GM12891 (cell line): Measurements from ENCODE around the gene ADO.

Experiments
- DNase-seq: peaks from one replicate; pipeline ENCODE4 v3.0.0; 2011; ENCODE audit warnings: low spot score; ENCODE audit not compliant: insufficient read length
- FAIRE-seq: peaks from 2 replicates; lab custom pipeline; 2011; peaks lifted over from hg19 to GRCh38; lab: Jason Lieb, UNC
- PAX5 ChIP-seq: IDR thresholded peaks from 2 replicates; pipeline ENCODE4 v1.6.1; 2011; ENCODE audit warnings: low read length, moderate library complexity, mild to moderate bottlenecking; ENCODE audit not compliant: insufficient read depth, severe bottlenecking
- POLR2A ChIP-seq: IDR thresholded peaks from 2 replicates; pipeline ENCODE4 v1.6.1; 2011; ENCODE audit warnings: low read depth, low read length, control low read depth
- POLR2AphosphoS5 ChIP-seq: IDR thresholded peaks from 2 replicates; pipeline ENCODE4 v1.6.1; 2011; ENCODE audit warnings: low read depth, low read length, control low read depth
- POU2F2 ChIP-seq: IDR thresholded peaks from 2 replicates; pipeline ENCODE4 v1.6.1; 2011; ENCODE audit warnings: low read depth, mild to moderate bottlenecking, control low read depth, low read length, moderate library complexity
- SPI1 ChIP-seq: IDR thresholded peaks from 2 replicates; pipeline ENCODE4 v1.6.1; 2011; ENCODE audit warnings: low read depth, low read length, control low read depth
- TAF1 ChIP-seq: IDR thresholded peaks from 2 replicates; pipeline ENCODE4 v1.6.1; 2011; ENCODE audit warnings: low read depth, low read length, control low read depth

Gene ADO

GRCh38 chr10:62811159-62811875 lies 6.8 kb downstream of the ADO start:
- peak; percentile 92 for FAIRE-seq
- TF ChIP-seq POLR2A (peak; percentile 73; the same call in 1 of the 2 replicates), POLR2AphosphoS5 (peak; percentile 86), POU2F2 (peak; percentile 88), SPI1 (0 out of 2 replicates have a peak, but pooled peaks have one; percentile 28), TAF1 (no peak), PAX5 (peak; percentile 66)

DNA sequence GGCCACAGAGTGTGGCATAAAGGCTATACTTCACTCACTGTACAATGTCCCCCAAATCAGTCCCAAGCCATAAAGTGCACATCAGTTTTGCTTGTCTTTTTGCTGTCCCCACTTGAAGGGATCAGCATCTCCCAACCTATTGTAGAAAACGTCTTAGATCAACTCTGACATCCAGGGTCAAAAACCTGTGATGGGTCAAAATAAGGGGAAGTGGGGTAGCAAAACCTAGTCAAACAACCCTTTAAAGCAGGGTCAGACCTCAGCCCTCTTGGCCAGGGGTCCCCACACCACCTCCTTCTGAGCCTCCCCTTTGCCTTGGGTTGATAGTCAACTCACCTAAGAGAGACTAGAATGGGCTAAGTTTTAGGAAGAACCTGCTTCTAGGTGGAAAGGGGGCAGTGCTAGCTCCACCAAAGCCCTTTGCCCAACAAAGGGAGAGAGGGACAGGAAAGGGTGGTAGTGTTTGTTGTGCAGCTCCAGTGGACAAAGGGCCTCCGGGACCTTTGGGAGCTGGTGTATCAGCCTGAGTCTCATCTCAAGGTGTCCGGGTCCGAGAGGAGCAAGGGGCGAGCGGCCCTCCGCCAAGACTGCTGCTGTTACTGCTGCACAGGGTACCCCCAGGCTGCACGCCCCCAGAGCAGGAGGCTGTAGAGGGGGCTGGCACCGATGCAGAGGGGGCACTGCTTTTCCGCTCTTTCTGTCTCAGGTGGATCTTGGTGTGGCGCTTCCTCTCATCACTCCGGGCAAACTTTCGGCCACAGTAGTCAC lies 8.3 kb downstream of the ADO start:
- FAIRE-seq (peak; percentile 69), DNase-seq (no peak)
- TF ChIP-seq SPI1: peak; percentile 58
- TF ChIP-seq POU2F2: peak; percentile 14; the same call in 1 of the 2 replicates
- TF ChIP-seq TAF1: no peak
- peak; percentile 52 for TF ChIP-seq POLR2A
- TF ChIP-seq PAX5: no peak
- TF ChIP-seq POLR2AphosphoS5: peak; percentile 27; the same call in 1 of the 2 replicates

More at GRCh38 chr10:62811159-62811875, 6.8 kb downstream of the ADO start:
- DNase-seq: peak; percentile 41

DNA sequence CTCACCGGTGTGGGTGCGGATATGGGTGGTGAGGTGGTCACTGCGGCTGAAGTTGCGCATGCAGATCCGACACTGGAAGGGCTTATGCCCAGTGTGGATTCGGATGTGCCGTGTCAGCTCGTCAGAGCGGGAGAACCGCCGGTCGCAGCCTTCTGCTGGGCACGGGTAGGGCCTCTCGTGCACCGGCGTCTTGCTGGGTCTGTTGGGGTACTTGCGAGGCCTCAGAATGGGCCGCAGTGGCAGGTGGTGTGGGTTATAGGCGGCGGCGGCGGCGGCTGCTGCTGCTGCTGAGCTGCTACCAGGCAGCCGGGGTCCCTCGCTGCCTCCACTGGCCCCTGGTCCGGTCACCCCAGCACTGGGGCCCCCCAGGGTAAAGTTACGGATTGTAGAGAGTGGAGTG lies 8.9 kb downstream of the ADO start:
- DNase-seq (no peak), FAIRE-seq (no peak)
- TF ChIP-seq POU2F2: no peak
- no peak for TF ChIP-seq POLR2AphosphoS5
- TF ChIP-seq PAX5: no peak
- no peak for TF ChIP-seq SPI1
- no peak for TF ChIP-seq POLR2A
- TF ChIP-seq TAF1: no peak

DNA sequence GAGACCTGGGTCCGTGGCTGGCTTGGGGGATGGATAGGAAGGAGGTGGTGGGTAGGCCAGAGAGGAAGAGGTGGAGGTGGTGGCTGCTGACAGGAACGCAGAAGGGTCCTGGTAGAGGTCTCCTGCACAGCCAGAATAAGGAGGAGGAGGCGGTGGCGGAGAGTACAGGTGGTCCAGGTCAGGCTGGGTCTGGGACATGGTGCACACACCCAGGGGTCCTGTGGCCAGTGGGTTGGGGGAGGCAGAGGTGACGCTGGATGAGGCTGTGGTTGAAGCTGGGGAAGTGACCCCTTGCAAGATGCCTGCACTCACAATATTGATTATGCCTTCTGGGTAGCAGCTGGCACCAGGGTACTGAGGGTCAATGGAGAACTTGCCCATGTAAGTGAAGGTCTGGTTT lies 9.5 kb downstream of the ADO start:
- TF ChIP-seq SPI1: no peak
- TF ChIP-seq TAF1: no peak
- no peak for TF ChIP-seq PAX5
- no peak for TF ChIP-seq POU2F2
- FAIRE-seq (no peak), DNase-seq (no peak)

GRCh38 chr10:62814756-62815380 lies 10.3 kb downstream of the ADO start:
- no peak for FAIRE-seq
- no peak for DNase-seq
- TF ChIP-seq POLR2AphosphoS5: no peak
- no peak for TF ChIP-seq POU2F2
- no peak for TF ChIP-seq POLR2A
- no peak for TF ChIP-seq TAF1
- no peak for TF ChIP-seq SPI1
- no peak for TF ChIP-seq PAX5

DNA sequence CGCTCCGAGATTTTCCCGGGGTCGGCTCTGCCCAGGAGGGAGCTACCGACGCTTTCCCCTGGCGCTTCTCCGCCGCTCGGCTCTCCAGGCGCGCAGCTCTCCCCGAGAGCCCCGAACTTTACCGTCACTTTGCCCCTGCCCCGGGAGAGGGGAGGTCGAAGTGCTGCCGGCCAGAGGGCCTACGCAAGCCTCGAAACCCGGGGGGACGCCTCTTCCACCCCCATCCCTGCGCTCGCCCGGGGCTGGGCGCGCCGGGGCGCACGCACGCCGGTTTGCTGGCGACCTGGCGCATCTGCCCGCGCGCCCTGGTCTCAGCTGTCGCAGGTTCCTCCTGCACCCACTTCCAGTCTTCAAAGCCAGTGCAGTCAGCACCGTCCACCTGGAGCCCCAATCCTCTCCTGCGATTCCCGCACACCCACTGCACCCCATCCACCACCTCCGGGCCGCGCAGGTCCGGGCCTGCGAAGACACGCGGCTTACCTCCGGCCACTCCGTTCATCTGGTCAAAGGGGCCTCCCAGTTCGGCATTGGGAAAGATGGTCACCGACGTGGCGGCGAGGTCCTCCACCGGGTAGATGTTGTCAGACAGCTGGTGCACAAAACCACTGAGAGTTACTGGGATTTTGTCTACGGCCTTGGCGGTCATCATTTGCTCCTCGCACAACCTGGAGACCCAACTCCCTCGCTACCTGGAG lies 11.0 kb downstream of the ADO start:
- FAIRE-seq (peak; percentile 79), DNase-seq (no peak)
- TF ChIP-seq POLR2A: no peak
- 0 out of 2 replicates have a peak, but pooled peaks have one; percentile 7 for TF ChIP-seq POLR2AphosphoS5

- FAIRE-seq: no peak
- DNase-seq: no peak
- TF ChIP-seq SPI1 (no peak), PAX5 (no peak), POU2F2 (no peak), POLR2A (peak; percentile 80), TAF1 (no peak), POLR2AphosphoS5 (no peak; the same call in 1 of the 2 replicates)
Observed at GRCh38 chr10:62816076-62816330, 11.5 kb downstream of the ADO start.

- DNase-seq: peak; percentile 85
- TF ChIP-seq POU2F2 (peak; percentile 97), POLR2A (no peak), POLR2AphosphoS5 (peak; percentile 82), TAF1 (peak; percentile 53), PAX5 (no peak), SPI1 (0 out of 2 replicates have a peak, but pooled peaks have one; percentile 10)
- FAIRE-seq: peak; percentile 97
Observed at GRCh38 chr10:62816331-62817120, 12.0 kb downstream of the ADO start, which contains the start of gene EGR2. Gene EGR2 (minus strand): TSS chr10:62816366. CDS start chr10:62816029, 337 bp downstream.

GRCh38 chr10:62817121-62817765 lies 12.7 kb downstream of the ADO start:
- peak; percentile 47 for DNase-seq
- TF ChIP-seq POLR2AphosphoS5: 0 out of 2 replicates have a peak, but pooled peaks have one; percentile 28
- TF ChIP-seq SPI1: no peak
- peak; percentile 55; the same call in 1 of the 2 replicates for TF ChIP-seq POLR2A
- no peak for TF ChIP-seq POU2F2
- peak; percentile 34; the same call in 1 of the 2 replicates for TF ChIP-seq TAF1
- TF ChIP-seq PAX5: no peak
- no peak for FAIRE-seq
